ENCODE data around the gene IL22RA1.

The IL22RA1 gene

GRCh38 chr1:24123611-24124010 lies 19.3 kb downstream of the IL22RA1 start:
- H3K4me1 ChIP-seq, result peaks cover 0 to 14% (median 9%) of the 10 kb centered on the region in 4 donors
- no peaks in the 10 kb centered on the region for H3K9me3 ChIP-seq
- peaks cover 0 to 10% of the 10 kb centered on the region in 2 donors for H3K27me3 ChIP-seq
- no peak overlapping the region for H3K4me3 ChIP-seq
- intact Hi-C loops (cut with DNase I; ENCODE audit: low total_unique reads), result no loop called here
- no peaks in the 10 kb centered on the region for H3K36me3 ChIP-seq
- DNase-seq, result no peak
- no peak overlapping the region for H3K27ac ChIP-seq
- TF ChIP-seq, protein P1, sequence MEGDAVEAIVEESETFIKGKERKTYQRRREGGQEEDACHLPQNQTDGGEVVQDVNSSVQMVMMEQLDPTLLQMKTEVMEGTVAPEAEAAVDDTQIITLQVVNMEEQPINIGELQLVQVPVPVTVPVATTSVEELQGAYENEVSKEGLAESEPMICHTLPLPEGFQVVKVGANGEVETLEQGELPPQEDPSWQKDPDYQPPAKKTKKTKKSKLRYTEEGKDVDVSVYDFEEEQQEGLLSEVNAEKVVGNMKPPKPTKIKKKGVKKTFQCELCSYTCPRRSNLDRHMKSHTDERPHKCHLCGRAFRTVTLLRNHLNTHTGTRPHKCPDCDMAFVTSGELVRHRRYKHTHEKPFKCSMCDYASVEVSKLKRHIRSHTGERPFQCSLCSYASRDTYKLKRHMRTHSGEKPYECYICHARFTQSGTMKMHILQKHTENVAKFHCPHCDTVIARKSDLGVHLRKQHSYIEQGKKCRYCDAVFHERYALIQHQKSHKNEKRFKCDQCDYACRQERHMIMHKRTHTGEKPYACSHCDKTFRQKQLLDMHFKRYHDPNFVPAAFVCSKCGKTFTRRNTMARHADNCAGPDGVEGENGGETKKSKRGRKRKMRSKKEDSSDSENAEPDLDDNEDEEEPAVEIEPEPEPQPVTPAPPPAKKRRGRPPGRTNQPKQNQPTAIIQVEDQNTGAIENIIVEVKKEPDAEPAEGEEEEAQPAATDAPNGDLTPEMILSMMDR (IDR thresholded peaks at IDR 0.05), result no peak

DNA sequence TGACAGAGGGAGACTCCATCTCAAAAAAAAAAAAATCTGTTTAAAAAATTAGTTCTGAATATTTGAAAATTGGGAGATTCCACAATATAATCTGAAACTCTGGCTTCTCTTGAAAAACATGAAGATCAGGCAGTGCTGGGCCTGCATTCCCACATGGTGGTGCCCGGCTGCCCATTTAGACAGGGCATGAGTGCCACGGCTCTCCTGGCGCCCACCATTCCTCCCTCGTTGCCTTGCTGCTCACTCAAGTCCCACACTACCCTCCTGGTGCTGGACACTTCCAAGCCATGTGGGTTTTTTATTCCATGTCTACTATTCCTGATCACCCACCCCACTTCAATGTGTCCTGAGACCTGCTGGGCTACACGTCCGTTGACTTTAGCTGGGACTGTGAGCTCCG lies 20.2 kb downstream of the IL22RA1 start:
- intact Hi-C loops (cut with DNase I; ENCODE audit: low total_unique reads), result no loop called here
- no peak overlapping the region for H3K4me3 ChIP-seq
- no peaks in the 10 kb centered on the region for H3K36me3 ChIP-seq
- peaks cover 0 to 14% (median 9%) of the 10 kb centered on the region in 4 donors for H3K4me1 ChIP-seq
- H3K27me3 ChIP-seq, result peaks cover 0 to 18% of the 10 kb centered on the region in 2 donors
- H3K9me3 ChIP-seq, result no peaks in the 10 kb centered on the region
- no peak overlapping the region for H3K27ac ChIP-seq
- TF ChIP-seq, protein P1 (IDR thresholded peaks at IDR 0.05), result no peak
- DNase-seq, result no peak

DNA sequence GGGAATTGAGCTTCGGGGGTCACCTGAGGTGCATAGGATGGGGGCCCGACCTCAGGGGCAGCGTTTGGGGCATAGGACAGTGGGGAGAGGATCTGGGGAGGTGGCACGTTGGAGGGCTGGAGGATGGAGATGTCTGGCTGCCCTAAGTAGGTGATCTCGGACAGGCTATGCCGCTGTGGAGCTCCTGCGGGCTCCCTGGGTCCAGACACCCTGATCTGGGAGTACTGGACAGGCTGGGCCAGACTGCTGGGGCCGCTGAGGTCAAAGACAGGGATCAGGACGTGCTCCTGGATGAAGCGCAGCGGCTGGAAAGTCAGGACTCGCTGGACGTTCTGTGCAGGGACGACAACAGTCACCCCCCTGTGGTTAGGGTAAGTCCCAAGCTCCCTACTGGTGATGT lies 21.5 kb downstream of the IL22RA1 start:
- no peak overlapping the region for H3K4me3 ChIP-seq
- no peak overlapping the region for H3K27ac ChIP-seq
- peaks cover 0 to 14% (median 9%) of the 10 kb centered on the region in 4 donors for H3K4me1 ChIP-seq
- no peak for DNase-seq
- intact Hi-C loops (cut with DNase I; ENCODE audit: low total_unique reads), result no loop called here
- peaks cover 0 to 19% of the 10 kb centered on the region in 2 donors for H3K27me3 ChIP-seq
- TF ChIP-seq, protein P1 (IDR thresholded peaks at IDR 0.05), result no peak
- H3K36me3 ChIP-seq, result no peaks in the 10 kb centered on the region
- H3K9me3 ChIP-seq, result no peaks in the 10 kb centered on the region

DNA sequence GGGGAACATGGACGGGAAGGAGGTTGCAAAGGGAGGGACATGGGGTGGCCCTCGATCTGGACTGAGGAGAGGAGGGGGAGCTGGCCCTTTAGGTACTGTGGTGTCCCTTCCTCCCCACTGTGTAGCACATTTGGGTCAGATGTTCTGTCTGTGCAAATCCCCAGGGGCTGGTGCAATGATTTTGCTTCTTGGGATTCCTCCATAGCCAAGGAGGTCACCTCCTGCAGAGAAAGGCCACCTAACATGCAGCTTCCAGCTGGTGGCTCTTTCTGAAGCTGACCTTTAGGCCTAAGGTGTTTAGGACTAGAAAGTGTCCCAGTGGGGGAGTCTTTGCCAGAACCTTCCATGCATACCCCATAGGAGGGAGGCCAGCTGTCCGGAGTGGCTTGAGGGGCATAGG lies 22.0 kb downstream of the IL22RA1 start:
- Histone ChIP-seq H3K27ac (no peak overlapping the region), H3K4me1 (peaks cover 0 to 11% (median 5%) of the 10 kb centered on the region in 4 donors)
- TF ChIP-seq, protein P1 (IDR thresholded peaks at IDR 0.05), result no peak

DNA sequence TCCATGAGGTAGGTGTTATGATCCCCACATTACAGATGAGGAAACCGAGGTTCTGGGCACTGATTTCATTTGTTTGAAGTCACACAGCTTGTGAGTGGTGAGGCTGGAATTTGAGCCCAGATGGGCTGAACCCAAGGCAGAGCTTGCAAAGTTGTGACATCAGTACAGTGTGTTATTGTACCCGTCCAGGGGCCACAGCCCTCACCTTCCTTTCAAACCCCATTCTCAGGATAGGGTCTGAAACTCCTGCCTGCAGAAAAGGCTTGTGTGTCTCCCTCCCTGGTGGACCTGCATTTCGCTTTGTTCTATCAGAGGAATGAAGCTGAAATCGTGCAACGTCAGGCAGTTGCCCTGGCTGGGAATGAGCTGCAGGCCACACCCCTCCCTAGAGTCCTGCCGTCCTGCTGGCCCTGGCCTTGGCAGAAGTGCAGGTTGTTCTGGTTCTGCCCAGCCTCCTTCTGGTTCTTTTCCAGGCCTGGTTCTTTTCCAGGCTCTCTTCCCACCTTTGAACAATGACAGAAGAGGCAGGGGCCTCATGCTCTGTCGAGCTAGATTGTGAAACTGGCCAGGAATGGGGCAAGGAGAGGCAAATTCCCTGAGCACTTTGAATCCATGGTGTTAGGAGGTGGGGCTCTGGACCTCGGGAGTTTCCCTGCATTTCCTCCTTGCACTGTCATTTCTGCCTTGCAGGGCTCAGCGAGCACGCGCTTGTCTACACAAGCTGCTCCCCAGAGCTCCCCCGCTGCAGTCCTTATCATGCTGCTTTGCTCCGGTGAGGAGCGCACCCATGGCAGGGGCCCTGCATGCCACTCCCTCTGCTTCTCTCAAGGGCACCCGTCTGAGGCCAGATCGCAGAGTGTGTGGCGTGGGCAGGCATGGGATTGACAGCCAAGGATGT lies 22.8 kb downstream of the IL22RA1 start:
- TF ChIP-seq, protein P1 (IDR thresholded peaks at IDR 0.05), result no peak
- H3K9me3 ChIP-seq, result no peaks in the 10 kb centered on the region
- H3K4me3 ChIP-seq, result no peak overlapping the region
- H3K36me3 ChIP-seq, result no peaks in the 10 kb centered on the region
- H3K4me1 ChIP-seq, result peaks cover 0 to 11% (median 3%) of the 10 kb centered on the region in 4 donors
- H3K27ac ChIP-seq, result no peak overlapping the region
- intact Hi-C loops (cut with DNase I; ENCODE audit: low total_unique reads), result no loop called here
- no peak for DNase-seq
- H3K27me3 ChIP-seq, result peaks cover 0 to 19% of the 10 kb centered on the region in 2 donors

More for the DNA sequence above, 22.0 kb downstream of the IL22RA1 start:
- DNase-seq, result no peak
- peaks cover 0 to 19% of the 10 kb centered on the region in 2 donors for H3K27me3 ChIP-seq
- H3K9me3 ChIP-seq, result no peaks in the 10 kb centered on the region
- no peak overlapping the region for H3K4me3 ChIP-seq
- no peaks in the 10 kb centered on the region for H3K36me3 ChIP-seq
- intact Hi-C loops (cut with DNase I; ENCODE audit: low total_unique reads), result no loop called here

Data from tibial artery (tissue), 4 donors.